ENCODE measurements around the gene BEGAIN. TPM values are rescaled to one million over a fixed set of nuclear protein-coding genes. Genes with fewer than 3 reads are reported as not detected.
A peak's percentile ranks its signal among the peaks of the same experiment; 100 is the strongest.

Gene BEGAIN
- total RNA-seq, 4 donors from 2014 or later: 0.25 to 2.2 (median 1.6) TPM

DNA sequence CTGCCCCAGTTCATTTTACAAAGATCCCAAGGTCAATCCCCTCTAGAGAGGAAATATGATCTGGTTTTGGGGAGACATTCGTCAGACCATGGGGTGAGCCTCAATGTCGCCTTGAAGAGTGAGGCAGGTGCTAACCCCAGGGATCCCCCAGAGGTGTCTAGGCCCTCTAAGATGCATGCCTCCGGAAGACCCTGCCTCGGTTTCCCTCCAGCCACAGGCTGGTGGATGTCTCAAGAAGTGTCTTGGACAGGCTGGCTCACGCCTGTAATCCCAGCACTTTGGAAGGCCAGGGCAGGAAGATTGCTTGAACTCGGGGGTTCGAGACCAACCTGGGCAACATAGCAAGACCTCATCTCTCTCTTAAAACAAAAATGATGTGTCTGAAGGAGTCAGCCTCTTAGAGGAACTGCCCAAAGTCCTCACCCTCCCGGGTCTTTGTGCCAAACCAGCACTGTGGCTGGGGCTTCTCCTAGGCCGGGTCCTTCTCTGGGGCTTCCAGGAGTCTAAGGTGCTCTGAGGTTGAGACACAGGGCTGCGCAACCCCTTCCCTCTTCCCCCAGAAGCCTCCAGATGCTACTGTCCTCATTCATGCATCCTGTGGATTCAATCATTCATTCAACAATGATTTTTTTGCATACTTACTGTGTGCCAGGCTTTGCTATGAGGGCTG, 24.7 kb upstream of the BEGAIN start:
- peak in 1 of 2 donors; percentile 59 for DNase-seq (ENCODE audit: low spot score in 2 of 2)

DNA sequence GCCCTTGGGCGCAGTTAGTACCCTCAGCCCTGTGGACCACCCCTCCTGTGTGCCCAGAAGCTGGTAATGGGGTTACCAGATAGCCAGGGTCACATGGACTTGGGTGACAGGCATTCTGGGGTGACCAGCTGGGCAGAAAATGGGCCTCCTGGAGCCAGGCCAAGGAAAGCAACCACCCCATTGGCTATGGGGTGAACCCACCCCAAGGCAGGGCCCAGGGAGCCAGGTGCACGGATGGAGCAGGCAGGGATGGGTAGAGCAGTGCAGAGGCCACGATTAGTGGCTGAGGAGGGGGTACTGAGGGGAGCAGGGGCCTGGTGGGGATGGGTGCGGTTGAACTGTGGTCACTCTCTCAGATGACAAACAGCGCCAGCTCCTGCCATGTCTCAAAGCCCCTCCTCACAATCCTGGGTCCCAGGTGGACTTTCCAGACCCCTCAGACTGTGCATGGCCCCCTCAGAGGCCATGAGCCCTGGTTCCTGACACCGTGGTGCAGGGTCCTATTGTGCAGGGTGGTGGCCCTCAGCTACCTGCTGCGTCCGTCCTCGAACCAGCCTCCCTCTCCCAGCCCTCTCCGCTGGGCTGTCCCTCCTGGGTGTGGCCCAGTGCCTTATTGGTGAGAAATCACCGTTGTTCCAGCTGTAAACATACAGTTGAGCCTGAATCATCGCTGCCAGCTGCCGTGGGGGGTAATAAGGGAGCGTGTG, 23.4 kb upstream of the BEGAIN start:
- intact Hi-C loops (cut with DNase I; ENCODE audit: low total_unique reads): no loop called here

More for the DNA sequence above, 24.7 kb upstream of the BEGAIN start:
- TF ChIP-seq POLR2A (IDR thresholded peaks at IDR 0.05): no peak
- TF ChIP-seq, protein P1, sequence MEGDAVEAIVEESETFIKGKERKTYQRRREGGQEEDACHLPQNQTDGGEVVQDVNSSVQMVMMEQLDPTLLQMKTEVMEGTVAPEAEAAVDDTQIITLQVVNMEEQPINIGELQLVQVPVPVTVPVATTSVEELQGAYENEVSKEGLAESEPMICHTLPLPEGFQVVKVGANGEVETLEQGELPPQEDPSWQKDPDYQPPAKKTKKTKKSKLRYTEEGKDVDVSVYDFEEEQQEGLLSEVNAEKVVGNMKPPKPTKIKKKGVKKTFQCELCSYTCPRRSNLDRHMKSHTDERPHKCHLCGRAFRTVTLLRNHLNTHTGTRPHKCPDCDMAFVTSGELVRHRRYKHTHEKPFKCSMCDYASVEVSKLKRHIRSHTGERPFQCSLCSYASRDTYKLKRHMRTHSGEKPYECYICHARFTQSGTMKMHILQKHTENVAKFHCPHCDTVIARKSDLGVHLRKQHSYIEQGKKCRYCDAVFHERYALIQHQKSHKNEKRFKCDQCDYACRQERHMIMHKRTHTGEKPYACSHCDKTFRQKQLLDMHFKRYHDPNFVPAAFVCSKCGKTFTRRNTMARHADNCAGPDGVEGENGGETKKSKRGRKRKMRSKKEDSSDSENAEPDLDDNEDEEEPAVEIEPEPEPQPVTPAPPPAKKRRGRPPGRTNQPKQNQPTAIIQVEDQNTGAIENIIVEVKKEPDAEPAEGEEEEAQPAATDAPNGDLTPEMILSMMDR (IDR thresholded peaks at IDR 0.05): no peak
- WGBS, 2 donors: 88 to 96% methylated on average over 10 of the region's 10 CpGs
- intact Hi-C loops (cut with DNase I; ENCODE audit: low total_unique reads): no loop called here
- no peak overlapping the region for H3K4me3 ChIP-seq (ENCODE audit: low read depth, poor library complexity, severe bottlenecking)

DNA sequence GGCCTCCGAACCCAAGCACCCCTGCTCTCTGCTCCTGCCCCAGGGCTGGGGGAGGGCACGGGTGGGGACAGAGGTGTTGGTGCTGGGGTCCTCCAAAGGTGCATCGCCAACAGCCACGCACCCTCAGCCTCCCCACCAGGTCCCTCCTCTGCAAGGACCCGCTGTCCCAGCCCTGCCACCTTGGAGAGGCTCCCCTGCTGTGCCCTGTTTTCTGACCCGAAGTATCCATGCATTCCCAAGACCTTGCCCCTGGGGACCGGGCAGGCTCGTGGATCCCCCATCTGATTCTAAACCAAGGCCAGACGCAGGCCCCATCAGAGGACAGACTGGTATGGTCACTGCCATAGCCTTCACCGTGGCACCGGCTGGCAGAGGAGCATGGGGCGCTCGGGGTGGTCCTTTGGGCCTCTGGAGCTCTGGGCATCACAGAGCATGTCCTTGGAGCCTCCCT, 22.7 kb upstream of the BEGAIN start:
- peak in 1 of 2 donors; percentile 68 for DNase-seq (ENCODE audit: low spot score in 2 of 2)
- intact Hi-C loops (cut with DNase I; ENCODE audit: low total_unique reads): no loop called here
- H3K4me3 ChIP-seq (ENCODE audit: low read depth, poor library complexity, severe bottlenecking): no peak overlapping the region
- TF ChIP-seq, protein P1 (IDR thresholded peaks at IDR 0.05): no peak
- TF ChIP-seq POLR2A (IDR thresholded peaks at IDR 0.05): no peak
- WGBS, 2 donors: 92 to 94% methylated on average over 11 to 13 of the region's 13 CpGs

More for the DNA sequence above, 23.4 kb upstream of the BEGAIN start:
- no peak for TF ChIP-seq POLR2A (IDR thresholded peaks at IDR 0.05)
- TF ChIP-seq, protein P1 (IDR thresholded peaks at IDR 0.05): no peak
- WGBS, 2 donors: 70 to 73% methylated on average over 14 of the region's 14 CpGs
- H3K4me3 ChIP-seq (ENCODE audit: low read depth, poor library complexity, severe bottlenecking): no peak overlapping the region
- DNase-seq (ENCODE audit: low spot score in 2 of 2): peak in 1 of 2 donors; percentile 53

DNA sequence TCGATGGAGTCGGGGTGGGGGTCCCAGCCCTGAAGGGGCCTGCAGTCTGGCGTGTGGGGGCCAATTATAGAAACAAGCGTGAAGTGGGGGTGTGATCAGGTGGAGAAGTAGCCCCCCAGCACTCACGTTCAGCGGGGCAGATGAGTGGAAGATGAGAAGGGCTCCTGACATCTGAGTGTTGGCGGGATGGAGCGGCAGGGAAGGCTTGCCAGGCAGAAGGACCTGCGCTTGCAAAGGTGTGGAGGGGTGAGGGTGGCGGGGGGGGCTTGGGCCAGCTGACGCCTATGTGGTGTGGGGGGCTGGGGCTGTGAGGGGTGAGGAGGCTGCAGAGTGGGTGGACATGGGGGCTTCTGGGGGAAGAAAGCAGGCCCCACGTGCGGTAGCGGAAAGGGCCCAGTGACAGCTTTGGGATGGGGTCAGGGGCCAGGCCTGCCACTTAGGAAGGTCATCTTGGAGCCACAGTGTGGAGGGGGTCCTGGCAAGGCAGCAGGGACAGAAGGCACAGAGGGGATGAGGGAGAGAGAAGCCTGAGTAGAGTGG, 22.2 kb upstream of the BEGAIN start:
- DNase-seq (ENCODE audit: low spot score in 2 of 2): peak in 1 of 2 donors; percentile 68
- H3K4me3 ChIP-seq (ENCODE audit: low read depth, poor library complexity, severe bottlenecking): no peak overlapping the region
- intact Hi-C loops (cut with DNase I; ENCODE audit: low total_unique reads): no loop called here
- WGBS, 2 donors: 86 to 89% methylated on average over 14 of the region's 14 CpGs
- TF ChIP-seq, protein P1 (IDR thresholded peaks at IDR 0.05): no peak
- TF ChIP-seq POLR2A (IDR thresholded peaks at IDR 0.05): no peak

DNA sequence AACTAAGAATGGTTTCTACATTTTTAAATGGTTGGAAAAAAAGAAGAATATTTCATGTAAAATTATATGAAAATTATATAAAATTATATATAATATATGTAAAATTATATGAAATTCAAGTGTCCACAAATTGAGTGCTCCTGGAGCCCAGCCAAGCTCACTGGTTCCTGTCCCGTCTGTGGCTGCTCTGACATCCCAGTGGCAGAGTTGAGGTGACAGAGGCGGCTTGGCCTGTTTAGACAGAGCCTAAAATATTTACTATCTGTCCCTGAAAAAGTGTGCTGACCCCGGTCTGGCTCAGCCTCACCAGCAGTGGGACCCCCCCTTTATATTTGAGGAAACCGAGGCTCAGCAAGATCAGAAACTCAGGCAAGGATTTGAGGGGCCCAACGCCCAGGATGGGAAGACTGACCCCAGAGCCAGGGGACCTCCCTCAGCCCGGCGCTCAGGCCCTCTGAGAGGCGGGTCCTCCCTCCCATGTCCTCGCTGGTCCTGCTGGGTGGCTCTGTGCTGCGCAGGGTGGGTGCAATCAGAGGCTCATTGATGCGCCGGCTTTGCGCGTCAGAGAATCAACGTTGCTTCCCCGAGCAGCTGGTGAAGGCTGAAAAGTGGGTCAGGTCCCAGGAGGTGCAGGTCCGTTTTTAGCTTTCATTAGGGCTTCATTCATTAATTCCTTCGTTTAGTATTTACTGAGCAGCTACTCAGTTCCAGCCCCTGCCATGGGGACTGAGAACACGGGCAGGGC, 21.5 kb upstream of the BEGAIN start:
- DNase-seq (ENCODE audit: low spot score in 2 of 2): peak in 1 of 2 donors; percentile 73
- WGBS, 2 donors: 87 to 88% methylated on average over 15 to 19 of the region's 19 CpGs
- intact Hi-C loops (cut with DNase I; ENCODE audit: low total_unique reads): no loop called here
- TF ChIP-seq, protein P1 (IDR thresholded peaks at IDR 0.05): no peak
- no peak for TF ChIP-seq POLR2A (IDR thresholded peaks at IDR 0.05)
- no peak overlapping the region for H3K4me3 ChIP-seq (ENCODE audit: low read depth, poor library complexity, severe bottlenecking)
